Transverse colon (tissue), 4 donors: ENCODE measurements around the gene ZDHHC3. TPM values are rescaled to one million over a fixed set of nuclear protein-coding genes. Genes with fewer than 3 reads are reported as not detected.

Experiments
- DNase-seq: peaks from one replicate; pipeline ENCODE4 v3.0.0-alpha.2; 2019
- H3K27ac ChIP-seq, 4 donors: fragments of 200-600 bp; sonication (generic); 2 replicates each; pipeline ENCODE4 v1.5.1; 2016 to 2018; ENCODE audit warnings: inconsistent platforms in 4 of 4
- H3K27me3 ChIP-seq: fragments of 200-600 bp; sonication (generic); 2 replicates; pipeline ENCODE4 v1.5.1; 2017; ENCODE audit warnings: inconsistent platforms
- H3K36me3 ChIP-seq, 4 donors: fragments of 200-600 bp; sonication (generic); 2 replicates each; pipeline ENCODE4 v1.5.1; 2017 to 2019; ENCODE audit warnings: inconsistent platforms in 4 of 4
- H3K4me1 ChIP-seq, 4 donors: fragments of 200-600 bp; sonication (generic); 2 replicates each; pipeline ENCODE4 v1.5.1; 2017 to 2020; ENCODE audit warnings: inconsistent platforms in 4 of 4
- H3K4me3 ChIP-seq, 4 donors: fragments of 200-600 bp; sonication (generic); 1 replicate in 1 of 4; 2 replicates in 3 of 4; pipeline versions ENCODE4 v1.5.1 to v1.6.1; 2017 to 2019; ENCODE audit warnings: inconsistent platforms in 4 of 4
- H3K9me3 ChIP-seq, 2 donors: fragments of 200-600 bp; sonication (generic); 2 replicates each; pipeline ENCODE4 v1.5.1; 2017 to 2019; ENCODE audit warnings: inconsistent platforms in 2 of 2
- CTCF ChIP-seq, 5 experiments: fragments of 200-600 bp in 3 of 5; fragments of 450-650 bp in 2 of 5; sonication (generic) in 3 of 5; IDR thresholded peaks; 1 replicate in 2 of 5; 2 replicates in 3 of 5; pipeline ENCODE4 v1.5.1; 2016 to 2017; ENCODE audit warnings: antibody characterized with exemption in 5 of 5, inconsistent platforms in 3 of 5, mild to moderate bottlenecking in 2 of 5, moderate library complexity in 1 of 5
- EP300 ChIP-seq: sonication (generic); formaldehyde crosslinking; IDR thresholded peaks from one replicate; pipeline ENCODE4 v1.6.1; 2017; ENCODE audit warnings: antibody characterized with exemption, low read depth
- POLR2A ChIP-seq: fragments of 450-650 bp; IDR thresholded peaks from one replicate; pipeline ENCODE4 v1.6.1; 2016; ENCODE audit warnings: antibody characterized with exemption, mild to moderate bottlenecking, moderate library complexity
- POLR2AphosphoS5 ChIP-seq, 3 donors: sonication (generic); formaldehyde crosslinking; IDR thresholded peaks; one replicate each; pipeline ENCODE4 v1.6.1; 2016; ENCODE audit warnings: antibody characterized with exemption in 3 of 3
- WGBS, 2 donors: methylation state at CpG; one replicate each; pipeline ENCODE4 v1.1.5; 2018; ENCODE audit warnings: low coverage in 1 of 2; 5-methylcytosine and 5-hydroxymethylcytosine counted together
- in situ Hi-C, 4 donors: fragments of 200-750 bp; cut with MboI; loops; one replicate each; pipeline versions ENCODE4 v1.15.0 to v1.15.1; 2017; ENCODE audit warnings: low sequenced_read_pairs in 3 of 4, low pct_ligation_motif_present in 1 of 4, low pct_unique_long_range_greater_than_20kb in 1 of 4
- intact Hi-C: fragments of 100-400 bp; cut with DNase I; formaldehyde crosslinking; loops from one replicate; pipeline ENCODE4 v1.15.1; 2023; ENCODE audit warnings: low total_unique reads
- total RNA-seq, 4 donors: library from RNA; depleted of rRNA; stranded (reverse); fragments of >200 nt; gene quantifications; one replicate each; pipeline ENCODE4 v1.1.0, GENCODE V29; 2016

ZDHHC3 gene
- total RNA-seq, 4 donors from 2014 or later: 142 to 258 (median 170) TPM

- Histone ChIP-seq H3K36me3 (no peaks in the 10 kb centered on the region), H3K27ac (peak overlapping the region in 2 of 4 donors; percentile 64 to 74), H3K27me3 (no peaks in the 10 kb centered on the region), H3K9me3 (no peaks in the 10 kb centered on the region), H3K4me3 (no peak overlapping the region), H3K4me1 (peaks cover 18 to 85% (median 43%) of the 10 kb centered on the region in 4 donors)
- intact Hi-C loops: no loop called here
- no peak for TF ChIP-seq CTCF (IDR thresholded peaks at IDR 0.05)
- no peak for TF ChIP-seq EP300
- no peak for TF ChIP-seq POLR2A
- TF ChIP-seq POLR2AphosphoS5 (IDR thresholded peaks at IDR 0.05): no peak
- DNase-seq: no peak
- 93 to 94% methylated on average over 3 to 6 of the region's 6 CpGs for WGBS, 2 donors
- in situ Hi-C loops: no loop called here
Measured at GRCh38 chr3:44968447-44968858, 7.5 kb downstream of the ZDHHC3 start.

GRCh38 chr3:44966795-44967278 is 9.1 kb downstream of the ZDHHC3 start:
- Histone ChIP-seq H3K27me3 (no peaks in the 10 kb centered on the region), H3K36me3 (no peaks in the 10 kb centered on the region), H3K9me3 (no peaks in the 10 kb centered on the region), H3K4me1 (peaks cover 10 to 69% (median 35%) of the 10 kb centered on the region in 4 donors), H3K4me3 (no peak overlapping the region), H3K27ac (peak overlapping the region; percentile 64 to 74 (median 70))
- no peak for TF ChIP-seq CTCF (IDR thresholded peaks at IDR 0.05)
- peak; percentile 34 for TF ChIP-seq POLR2A
- TF ChIP-seq EP300: no peak
- peak in 2 of 3 donors; percentile 46 to 66 for TF ChIP-seq POLR2AphosphoS5 (IDR thresholded peaks at IDR 0.05)
- in situ Hi-C loops (no loop called here), intact Hi-C loops (no loop called here)
- DNase-seq: peak; percentile 73
- WGBS, 2 donors: 25 to 42% methylated on average over 3 of the region's 3 CpGs

GRCh38 chr3:44965165-44965564 is 10.8 kb downstream of the ZDHHC3 start:
- Histone ChIP-seq H3K36me3 (no peaks in the 10 kb centered on the region), H3K9me3 (no peaks in the 10 kb centered on the region), H3K4me3 (no peak overlapping the region), H3K4me1 (peaks cover 4 to 54% (median 21%) of the 10 kb centered on the region in 4 donors), H3K27ac (no peak overlapping the region), H3K27me3 (no peaks in the 10 kb centered on the region)
- WGBS, 2 donors: 97% methylated on average over 3 of the region's 3 CpGs; no CpG with 5 or more reads in 1 of the 2 donors
- intact Hi-C loops (no loop called here), in situ Hi-C loops (no loop called here)
- DNase-seq: no peak
- no peak for TF ChIP-seq CTCF (IDR thresholded peaks at IDR 0.05)
- TF ChIP-seq POLR2AphosphoS5 (IDR thresholded peaks at IDR 0.05): no peak
- TF ChIP-seq EP300: no peak
- no peak for TF ChIP-seq POLR2A

- intact Hi-C loops (no loop called here), in situ Hi-C loops (no loop called here)
- H3K9me3 ChIP-seq: no peaks in the 10 kb centered on the region
- WGBS, 2 donors: 78 to 83% methylated on average over 4 of the region's 4 CpGs
- H3K27ac ChIP-seq: no peak overlapping the region
- TF ChIP-seq POLR2AphosphoS5 (IDR thresholded peaks at IDR 0.05) (no peak), POLR2A (no peak), CTCF (IDR thresholded peaks at IDR 0.05) (no peak), EP300 (no peak)
- no peaks in the 10 kb centered on the region for H3K36me3 ChIP-seq
- H3K4me1 ChIP-seq: peaks cover 4 to 42% (median 13%) of the 10 kb centered on the region in 4 donors
- no peak overlapping the region for H3K4me3 ChIP-seq
- no peak for DNase-seq
- no peaks in the 10 kb centered on the region for H3K27me3 ChIP-seq
Measured at GRCh38 chr3:44963571-44964325, 12.2 kb downstream of the ZDHHC3 start.
